HL-60 (cell line): ENCODE results near the gene BEGAIN.

Source experiments
- DNase-seq, 2 experiments: peaks; one replicate each; pipeline ENCODE4 v3.0.0-alpha.2; 2010 to 2020; ENCODE audit warnings: low read depth in 1 of 2, low spot score in 1 of 2
- H3K27ac ChIP-seq: fragments of 250-450 bp; sonication (Bioruptor Pico); replicated peaks from 2 replicates; pipeline ENCODE4 v1.5.1; 2020; ENCODE audit warnings: mild to moderate bottlenecking, moderate library complexity
- H3K27me3 ChIP-seq: fragments of 250-450 bp; sonication (Bioruptor Pico); 2 replicates; pipeline ENCODE4 v1.5.1; 2021; ENCODE audit warnings: mild to moderate bottlenecking, moderate library complexity; ENCODE audit not compliant: insufficient read depth, poor library complexity, severe bottlenecking
- H3K4me3 ChIP-seq: replicated peaks from 2 replicates; pipeline ENCODE4 v1.5.1; 2011; ENCODE audit warnings: mild to moderate bottlenecking, control low read depth, low read length; ENCODE audit not compliant: insufficient read depth
- CTCF ChIP-seq: IDR thresholded peaks from one replicate; pipeline ENCODE4 v1.5.1; 2011; ENCODE audit warnings: low read length, control low read depth, inconsistent platforms; ENCODE audit not compliant: insufficient read depth
- GABPA ChIP-seq: IDR thresholded peaks from 2 replicates; pipeline ENCODE4 v1.6.1; 2012; ENCODE audit warnings: low read depth
- POLR2AphosphoS5 ChIP-seq: IDR thresholded peaks from 2 replicates; pipeline ENCODE4 v1.6.1; 2012; ENCODE audit warnings: low read depth
- REST ChIP-seq: IDR thresholded peaks from 2 replicates; pipeline ENCODE4 v1.6.1; 2012; ENCODE audit warnings: low read depth; ENCODE audit not compliant: insufficient replicate concordance
- SPI1 ChIP-seq: IDR thresholded peaks from 2 replicates; pipeline ENCODE4 v1.6.1; 2012; ENCODE audit warnings: low read depth, mild to moderate bottlenecking, borderline replicate concordance

Gene BEGAIN

GRCh38 chr14:100567877-100568163 is 19.4 kb downstream of the BEGAIN start:
- Histone ChIP-seq H3K27ac (no peak overlapping the region), H3K27me3 (peaks cover 48% of the 10 kb centered on the region), H3K4me3 (no peak overlapping the region)
- TF ChIP-seq GABPA, result no peak
- TF ChIP-seq SPI1, result no peak
- TF ChIP-seq POLR2AphosphoS5, result no peak
- TF ChIP-seq REST, result no peak
- TF ChIP-seq CTCF, result no peak
- DNase-seq, result no peak

- TF ChIP-seq POLR2AphosphoS5 (no peak), GABPA (no peak), REST (no peak), SPI1 (no peak)
- H3K4me3 ChIP-seq, result no peak overlapping the region; the same call in 1 of the 2 replicates
- peaks cover 42% of the 10 kb centered on the region for H3K27me3 ChIP-seq
- H3K27ac ChIP-seq, result no peak overlapping the region
- no peak for DNase-seq
These were observed 20.0 kb downstream of the BEGAIN start for GRCh38 chr14:100567009-100567876.

- Histone ChIP-seq H3K27ac (no peak overlapping the region), H3K4me3 (no peak overlapping the region), H3K27me3 (peaks cover 40% of the 10 kb centered on the region)
- no peak for DNase-seq
- TF ChIP-seq GABPA, result no peak
- TF ChIP-seq CTCF, result no peak
- TF ChIP-seq REST, result no peak
- no peak for TF ChIP-seq SPI1
These were observed 20.6 kb downstream of the BEGAIN start for GRCh38 chr14:100566586-100566985.
